Measurements from ENCODE around the gene S1PR1.

S1PR1 gene

DNA sequence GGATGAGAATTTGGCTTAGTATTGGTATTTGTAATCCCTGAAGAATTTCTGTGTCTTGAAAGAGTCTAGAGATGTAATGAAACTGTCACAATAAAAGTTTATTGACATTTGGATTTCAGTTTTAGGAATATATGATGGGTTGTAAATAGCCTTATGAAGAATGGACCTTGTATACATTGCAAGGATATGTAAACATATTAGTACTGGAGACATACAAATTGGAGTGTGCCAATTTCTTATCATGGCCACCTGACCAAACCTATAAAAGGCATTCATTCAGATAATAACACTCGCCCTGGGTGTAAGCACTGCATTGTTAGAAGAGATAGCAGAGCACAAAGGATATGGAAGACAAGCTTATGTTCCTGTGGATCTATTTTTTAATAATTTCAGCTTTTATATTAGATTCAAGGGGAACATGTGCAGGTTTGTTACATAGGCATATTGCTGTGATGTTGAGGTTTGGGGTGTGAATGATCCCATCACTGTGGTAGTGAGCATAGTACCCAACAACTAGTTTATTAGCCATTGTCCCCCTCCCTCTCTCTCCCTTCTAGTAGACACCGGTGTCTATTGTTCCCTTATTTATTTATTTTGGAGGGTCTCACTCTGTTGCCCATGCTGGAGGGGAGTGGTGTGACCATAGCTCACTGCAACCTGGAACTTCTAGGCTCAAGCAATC lies 8.6 kb downstream of the S1PR1 start:
- DNase-seq (ENCODE audit: low read depth in 1 of 2, low spot score in 1 of 2) = no peak

- no peak for DNase-seq (ENCODE audit: low read depth in 1 of 2, low spot score in 1 of 2)
Measured at GRCh38 chr1:101247404-101248287, 10.8 kb downstream of the S1PR1 start.

GRCh38 chr1:101250222-101250621 lies 13.4 kb downstream of the S1PR1 start:
- DNase-seq (ENCODE audit: low read depth in 1 of 2, low spot score in 1 of 2) = no peak

- no peak for DNase-seq (ENCODE audit: low read depth in 1 of 2, low spot score in 1 of 2)
Measured at GRCh38 chr1:101250656-101251272, 13.9 kb downstream of the S1PR1 start.

DNA sequence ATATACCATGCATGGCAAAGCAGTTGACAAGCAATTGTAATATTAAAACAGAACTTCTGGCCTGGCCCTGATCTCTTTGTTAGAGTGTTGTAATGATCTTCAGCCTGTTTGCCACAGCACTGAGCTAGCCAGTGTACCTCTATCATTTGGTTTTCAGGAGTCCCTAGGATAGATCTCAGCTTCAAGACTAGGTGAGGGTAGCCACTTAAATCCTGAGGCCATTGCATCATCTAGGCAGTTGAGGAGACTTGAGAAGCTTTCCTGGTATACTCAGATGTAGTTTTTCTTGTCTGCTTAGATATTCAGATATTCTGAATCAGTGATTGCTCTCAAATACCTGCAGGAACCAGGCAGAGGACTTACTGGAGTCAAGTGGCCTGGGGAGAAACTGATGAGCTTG lies 14.7 kb downstream of the S1PR1 start:
- DNase-seq (ENCODE audit: low read depth in 1 of 2, low spot score in 1 of 2) = no peak

- DNase-seq (ENCODE audit: low read depth in 1 of 2, low spot score in 1 of 2) = no peak
Measured at GRCh38 chr1:101253976-101254674, 17.3 kb downstream of the S1PR1 start.

- no peak for DNase-seq (ENCODE audit: low read depth in 1 of 2, low spot score in 1 of 2)
Measured at GRCh38 chr1:101257500-101258325, 20.9 kb downstream of the S1PR1 start.

DNA sequence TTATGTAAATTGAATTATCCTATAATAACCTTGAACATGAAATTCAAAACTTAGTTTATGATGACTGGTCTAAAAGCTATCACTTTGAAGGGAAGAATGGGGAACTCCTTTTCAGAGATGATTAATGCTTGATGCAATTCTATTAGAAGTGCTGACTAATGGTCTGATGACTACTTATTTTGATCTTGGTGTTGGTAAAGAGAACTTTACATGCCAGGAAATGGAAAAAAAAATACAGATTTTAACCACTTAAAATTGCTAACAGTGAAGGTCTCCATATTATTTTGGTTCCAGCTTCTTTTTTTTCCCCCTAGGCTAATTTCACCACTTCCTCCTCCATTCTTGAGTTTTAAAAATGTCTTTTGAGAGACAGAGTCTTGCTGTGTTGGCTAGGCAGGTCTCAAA lies 22.9 kb downstream of the S1PR1 start:
- no peak for DNase-seq (ENCODE audit: low read depth in 1 of 2, low spot score in 1 of 2)

DNA sequence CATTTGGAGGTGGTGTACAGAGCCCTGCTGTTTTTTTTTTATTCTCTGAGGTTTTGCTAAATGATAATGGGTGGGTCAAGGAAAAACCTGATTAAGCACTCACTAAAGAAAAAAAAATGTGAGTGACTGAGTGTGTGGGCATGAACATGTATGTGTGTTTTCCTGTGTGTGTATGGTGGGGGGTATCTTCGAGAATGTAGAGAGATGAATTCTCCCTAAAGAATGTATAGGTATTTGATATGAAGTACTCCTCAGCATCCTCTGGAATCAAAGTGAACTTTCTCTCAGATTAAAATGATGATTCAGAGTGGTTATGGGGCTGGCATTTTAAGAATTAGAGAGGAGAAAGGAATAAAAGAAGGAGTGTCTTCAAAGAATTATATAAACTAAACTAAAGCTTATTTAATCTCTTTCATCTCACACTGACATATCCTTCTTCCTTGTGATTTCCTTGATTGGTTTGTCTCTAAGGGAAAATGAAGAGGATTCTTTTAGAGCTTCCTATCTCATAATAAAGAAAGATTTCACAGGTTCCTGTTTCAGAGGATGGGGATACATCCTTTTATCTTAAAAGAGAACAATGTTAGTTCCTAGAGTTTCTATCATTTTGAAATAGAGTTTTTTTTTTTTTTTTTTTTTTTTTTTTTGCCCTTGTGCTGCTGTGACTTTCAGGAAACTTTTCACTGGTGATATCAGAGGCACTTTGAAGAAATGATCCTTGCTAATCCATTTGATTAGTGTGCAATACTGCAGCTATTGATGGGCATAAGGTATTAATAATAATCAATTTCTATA lies 23.9 kb downstream of the S1PR1 start:
- no peak for DNase-seq (ENCODE audit: low read depth in 1 of 2, low spot score in 1 of 2)

- no peak for DNase-seq (ENCODE audit: low read depth in 1 of 2, low spot score in 1 of 2)
Measured at GRCh38 chr1:101261623-101262022, 24.8 kb downstream of the S1PR1 start.

DNA sequence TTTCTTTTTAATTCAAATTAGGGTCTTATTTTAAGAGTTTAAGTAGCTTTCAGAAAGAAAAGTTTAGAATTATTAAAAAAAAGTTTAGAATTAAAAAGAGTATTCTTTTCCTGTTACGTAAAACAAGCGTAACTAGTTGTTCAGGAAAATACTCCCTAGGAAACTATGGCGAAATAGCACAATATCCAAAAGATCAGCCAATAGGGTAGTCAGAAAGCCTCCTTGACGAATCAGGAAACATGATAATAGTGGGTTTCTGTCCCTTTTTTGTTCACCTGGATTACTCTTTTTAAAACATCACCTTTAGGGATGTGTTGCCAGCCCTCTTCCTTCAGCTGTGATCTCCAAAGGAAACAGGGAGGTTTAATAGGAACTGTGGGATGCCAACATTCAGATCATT lies 25.2 kb downstream of the S1PR1 start:
- no peak for DNase-seq (ENCODE audit: low read depth in 1 of 2, low spot score in 1 of 2)

GRCh38 chr1:101262630-101263348 lies 26.0 kb downstream of the S1PR1 start:
- DNase-seq (ENCODE audit: low read depth in 1 of 2, low spot score in 1 of 2) = no peak

DNA sequence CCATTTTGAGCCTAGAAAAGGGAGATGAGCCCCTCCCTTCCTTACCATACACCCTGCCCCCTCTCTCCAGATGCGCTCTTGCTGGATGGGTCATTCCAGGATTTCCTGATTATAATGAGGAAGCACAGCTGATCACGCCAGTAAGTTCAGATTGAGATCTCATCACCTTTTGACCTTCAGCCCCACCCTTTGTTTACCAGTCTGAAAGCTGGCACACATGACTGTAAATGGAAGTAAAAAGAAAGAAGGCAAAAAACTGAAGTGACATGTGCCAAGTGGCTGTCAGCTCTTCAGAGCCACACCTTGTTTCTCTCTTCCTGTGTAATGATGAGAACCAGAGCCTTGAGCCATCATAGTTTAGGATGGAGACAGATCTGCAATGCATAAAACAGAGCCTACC lies 27.9 kb downstream of the S1PR1 start:
- no peak for DNase-seq (ENCODE audit: low read depth in 1 of 2, low spot score in 1 of 2)

- DNase-seq (ENCODE audit: low read depth in 1 of 2, low spot score in 1 of 2) = no peak
Measured at GRCh38 chr1:101265684-101266083, 28.9 kb downstream of the S1PR1 start.

DNA sequence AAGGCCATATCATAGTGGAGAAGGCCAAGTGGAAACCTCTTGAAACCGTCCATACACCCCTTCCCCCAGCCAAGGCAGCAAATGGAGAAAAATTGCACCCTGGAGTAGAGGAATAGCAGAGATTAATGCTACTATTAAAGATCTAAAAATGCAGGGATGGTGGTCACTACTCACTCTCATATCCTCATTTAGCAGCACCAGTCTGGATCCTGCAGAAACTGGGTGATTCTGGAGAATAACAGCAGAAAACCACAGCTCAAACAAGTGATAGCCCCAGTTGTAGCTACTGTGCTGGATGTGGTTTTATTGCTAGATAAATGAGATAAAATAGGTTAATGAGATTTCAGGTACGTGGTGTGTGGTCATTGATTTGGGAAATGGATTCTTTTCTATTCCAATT lies 30.3 kb downstream of the S1PR1 start:
- DNase-seq (ENCODE audit: low read depth in 1 of 2, low spot score in 1 of 2) = no peak

- DNase-seq (ENCODE audit: low read depth in 1 of 2, low spot score in 1 of 2) = no peak
Measured at GRCh38 chr1:101268893-101269292, 32.1 kb downstream of the S1PR1 start.

- DNase-seq (ENCODE audit: low read depth in 1 of 2, low spot score in 1 of 2) = no peak
Measured at GRCh38 chr1:101275672-101276071, 38.9 kb downstream of the S1PR1 start.

DNA sequence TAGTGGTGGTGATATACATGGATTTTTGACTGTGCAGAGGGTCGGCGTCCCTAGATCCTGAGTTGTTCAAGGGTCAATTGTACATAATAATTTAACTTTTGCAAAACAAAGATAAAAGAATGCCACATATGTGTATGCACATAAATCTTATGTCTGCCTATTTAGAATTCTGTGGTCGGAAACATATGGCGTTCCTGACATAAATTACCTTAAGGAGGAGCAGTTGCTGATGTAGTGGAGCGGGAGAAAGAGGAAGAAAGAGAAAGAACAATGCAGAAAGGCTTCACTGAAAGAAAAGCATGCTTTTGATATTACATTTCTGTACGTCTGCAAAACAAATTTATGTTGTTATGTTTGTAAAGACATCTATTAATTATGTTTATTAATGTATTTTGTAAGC lies 40.0 kb downstream of the S1PR1 start:
- DNase-seq (ENCODE audit: low read depth in 1 of 2, low spot score in 1 of 2) = no peak

DNA sequence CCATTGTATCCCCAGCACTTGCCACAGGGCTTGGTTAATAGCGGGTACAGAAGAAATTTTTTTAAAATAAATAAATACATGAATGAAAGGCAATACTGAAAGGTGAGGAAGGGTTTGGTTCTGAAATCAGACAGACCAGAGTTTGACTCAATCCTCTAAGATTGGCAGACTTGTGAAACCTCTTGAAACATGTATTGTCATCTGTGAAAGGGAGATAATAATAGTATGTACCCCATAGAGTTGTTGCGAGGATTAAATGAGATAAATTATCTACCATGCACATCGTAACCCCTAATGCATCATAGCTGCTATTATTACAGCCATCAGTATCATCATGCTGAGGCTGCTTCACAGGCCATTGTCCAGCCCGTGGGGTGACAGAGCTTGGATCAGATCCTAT lies 41.4 kb downstream of the S1PR1 start:
- DNase-seq (ENCODE audit: low read depth in 1 of 2, low spot score in 1 of 2) = no peak
